HG02852 (cell line): ENCODE results near the gene HOXB3.
A peak's percentile ranks its signal among the peaks of the same experiment; 100 is the strongest.

Source experiments
- ATAC-seq: cut with Tn5 transposase; IDR thresholded peaks from one replicate; pipeline ENCODE4 v1.9.1; 2021; ENCODE audit warnings: mild to moderate bottlenecking, moderate library complexity; ENCODE audit not compliant: unreplicated experiment

HOXB3 gene

GRCh38 chr17:48588528-48588927, 1.5 kb downstream of the HOXB3 start:
- ATAC-seq: no peak

- ATAC-seq: no peak
Measured at GRCh38 chr17:48588074-48588415, 2.0 kb downstream of the HOXB3 start.

DNA sequence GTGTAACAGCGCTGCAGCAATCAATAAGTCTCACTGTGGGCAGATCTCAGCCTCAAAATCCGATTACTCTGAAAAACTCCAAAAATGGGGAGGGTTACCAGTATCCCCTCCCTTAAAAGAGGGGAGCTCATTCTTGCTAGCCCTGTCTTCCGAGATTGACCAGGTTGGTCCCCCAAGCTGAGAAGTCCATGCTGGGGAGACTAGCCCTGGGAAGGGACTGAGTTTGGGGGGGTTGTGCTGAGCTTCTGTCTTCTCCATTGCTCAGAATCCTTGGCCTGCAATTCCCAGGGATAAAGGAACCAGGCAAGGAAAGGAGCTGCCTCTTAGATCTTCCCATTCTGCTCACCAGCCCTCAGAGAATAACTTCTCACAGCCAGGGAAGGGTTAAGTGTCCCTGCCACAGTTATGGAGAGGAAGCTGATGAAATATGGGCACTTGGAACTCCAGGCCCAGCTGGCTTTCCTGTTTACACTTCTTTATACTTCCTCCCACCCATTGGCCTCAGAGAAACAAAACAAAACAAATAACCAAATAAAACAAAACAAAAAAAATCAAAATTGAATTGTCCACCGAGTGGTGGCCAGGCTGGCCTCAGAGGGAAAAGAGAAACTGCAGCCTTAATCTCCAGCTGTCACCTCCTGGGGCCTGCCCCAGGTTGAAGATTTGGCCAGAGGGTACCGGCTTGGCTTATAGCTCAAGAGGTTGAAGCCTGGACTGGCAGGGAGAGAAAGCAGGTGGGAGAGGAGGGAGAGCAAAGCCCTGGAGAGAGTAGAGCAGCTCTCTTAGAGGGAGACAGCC, 2.6 kb downstream of the HOXB3 start:
- no peak for ATAC-seq

DNA sequence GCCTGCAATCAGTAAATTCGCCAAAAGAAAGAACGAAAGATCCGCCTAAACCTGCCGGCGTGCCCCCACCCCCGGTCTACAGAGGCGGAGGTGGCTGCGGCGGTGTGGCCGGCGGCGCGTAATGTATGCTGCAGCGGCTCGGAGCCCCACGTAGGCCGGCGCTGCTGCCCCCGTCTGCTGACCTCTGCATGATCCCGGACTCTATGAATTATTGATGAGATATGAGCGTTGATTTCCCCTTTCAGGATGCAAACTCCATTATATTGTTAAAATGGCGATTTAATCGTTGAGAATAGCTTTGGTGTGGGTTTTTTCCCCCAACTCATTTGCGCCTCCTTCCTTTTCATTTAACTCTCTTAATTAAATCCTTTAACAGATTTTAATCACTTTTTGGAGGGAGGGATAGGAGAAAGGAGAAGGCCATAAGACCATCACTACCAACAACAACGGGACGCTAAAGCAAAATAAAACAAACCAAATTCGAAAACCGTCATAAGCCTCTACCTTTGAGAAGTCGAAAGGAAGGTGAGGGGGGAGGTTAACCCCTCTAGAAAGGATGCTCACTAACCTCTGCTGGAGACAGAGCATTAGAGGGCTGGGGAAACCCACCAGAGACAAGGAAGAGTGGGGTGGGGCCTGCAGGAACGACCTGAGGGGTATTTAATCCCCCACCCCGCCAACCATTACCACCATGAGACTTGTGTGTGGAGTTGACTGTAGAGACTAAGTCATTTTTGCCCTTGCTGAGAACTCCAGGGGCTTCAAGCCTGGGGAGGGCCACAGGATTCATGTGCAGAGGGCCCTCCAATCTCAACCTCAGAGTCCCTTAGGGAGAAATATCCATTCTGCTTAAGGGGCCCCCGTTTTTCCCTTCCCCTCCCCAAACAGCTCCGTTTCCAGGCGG, 3.4 kb downstream of the HOXB3 start:
- no peak for ATAC-seq

DNA sequence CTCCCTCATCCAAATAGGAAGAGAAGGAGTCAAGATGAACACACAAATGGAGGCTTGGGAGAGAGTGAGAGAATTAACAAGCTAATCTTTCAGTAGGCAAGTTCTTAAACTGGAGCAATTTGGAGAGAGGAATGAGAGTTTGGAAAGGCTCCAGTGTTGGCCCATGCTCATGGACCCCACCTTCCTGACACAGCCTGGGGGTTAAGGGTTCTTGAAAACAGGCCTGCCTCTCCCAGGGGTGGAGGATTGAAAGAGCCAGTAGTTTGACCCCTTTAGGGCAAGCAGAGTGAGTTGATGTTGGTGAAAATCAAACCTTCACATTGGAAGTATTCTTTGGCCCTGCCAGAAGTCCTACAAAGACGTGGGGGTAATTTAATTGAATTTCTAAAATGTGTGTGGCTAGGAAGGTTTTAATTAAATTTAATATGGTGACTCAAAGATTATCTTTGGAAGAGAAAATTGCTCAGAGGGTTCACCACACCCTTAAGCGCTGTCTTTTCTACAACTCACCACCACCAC, 5.8 kb downstream of the HOXB3 start:
- no peak for ATAC-seq

DNA sequence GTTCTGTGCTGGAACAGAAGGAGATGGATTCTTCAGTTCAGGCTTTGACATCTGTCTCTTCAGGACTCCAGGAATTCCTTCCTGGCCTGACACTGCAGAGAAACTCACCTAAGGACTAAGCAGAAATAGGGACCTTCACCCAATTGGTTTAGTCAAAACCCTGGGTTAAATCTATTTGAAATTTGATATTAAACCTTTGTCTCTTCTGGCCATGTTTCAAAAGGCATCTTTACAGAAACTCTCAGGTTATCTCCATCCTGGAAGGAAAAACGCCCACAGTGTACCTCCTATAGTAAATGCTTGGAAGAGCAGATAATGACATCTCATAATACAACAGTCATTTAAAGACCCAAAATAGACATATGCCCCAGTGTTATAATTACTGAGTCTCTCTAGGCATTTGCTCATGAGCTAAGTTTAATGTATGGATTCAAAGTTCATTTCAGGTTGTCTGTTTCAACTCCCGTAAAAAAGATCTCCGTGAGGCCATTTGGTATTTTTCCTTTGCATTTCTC, 6.3 kb downstream of the HOXB3 start:
- no peak for ATAC-seq

DNA sequence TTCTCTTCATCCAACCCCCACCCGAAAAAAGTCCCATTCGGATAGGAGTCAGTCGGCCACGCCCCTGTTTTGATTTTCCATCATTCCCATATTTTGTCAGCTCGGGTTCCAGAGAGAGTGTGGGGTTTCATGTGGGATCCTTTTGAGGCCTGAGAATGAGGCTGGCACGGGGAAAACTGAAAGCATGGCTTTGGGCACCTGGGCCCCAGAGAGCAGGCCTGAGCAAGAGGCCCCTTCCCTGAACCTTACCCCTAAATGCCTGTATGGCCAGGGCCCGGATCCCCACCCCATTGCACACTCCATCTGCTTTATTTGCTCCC, 7.3 kb downstream of the HOXB3 start:
- ATAC-seq: no peak

- ATAC-seq: no peak
Measured at GRCh38 chr17:48579760-48580554, 10.1 kb downstream of the HOXB3 start.

- no peak for ATAC-seq
Measured at GRCh38 chr17:48579471-48579759, 10.6 kb downstream of the HOXB3 start.

DNA sequence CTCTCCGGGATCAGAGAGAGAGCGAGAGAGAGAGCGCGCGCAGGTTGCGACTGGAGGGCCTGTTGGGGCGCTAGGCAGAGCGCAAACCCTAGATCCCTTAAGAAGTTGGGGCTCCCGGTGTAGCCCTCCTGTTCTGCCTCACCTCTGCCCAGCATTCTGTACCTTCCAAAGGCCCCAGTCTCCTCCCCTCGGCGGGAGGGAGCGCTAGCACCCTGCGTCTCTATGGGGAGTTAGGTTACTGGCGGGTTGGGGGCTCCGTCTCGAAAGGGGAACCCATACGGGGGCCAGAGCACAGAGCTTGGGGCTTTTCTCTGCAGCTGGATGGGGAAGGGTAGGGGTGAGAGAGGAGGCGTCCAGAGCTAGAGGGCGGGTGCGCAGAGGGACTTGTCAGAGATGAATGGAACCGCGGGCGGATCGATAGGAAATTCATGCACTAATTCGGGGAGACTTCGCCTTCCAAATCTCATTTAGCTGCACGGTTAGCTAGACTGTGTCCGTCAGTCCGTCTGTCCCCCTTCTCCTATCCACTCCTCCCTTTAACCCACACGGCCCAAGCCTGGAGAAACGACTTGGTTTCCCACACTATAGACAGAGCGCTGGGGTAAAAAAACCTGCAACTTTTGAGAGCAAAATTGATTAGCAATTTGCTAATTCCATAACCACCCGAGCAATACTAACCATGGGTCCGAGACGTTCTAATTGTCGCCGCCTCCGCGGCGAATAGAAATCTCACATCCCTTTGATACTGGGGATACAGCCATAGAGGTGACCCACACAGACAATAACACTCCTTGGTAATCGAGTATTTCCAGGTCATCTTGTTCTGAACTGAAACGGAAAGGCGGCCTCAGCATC, 11.2 kb downstream of the HOXB3 start:
- peak; percentile 35 for ATAC-seq

DNA sequence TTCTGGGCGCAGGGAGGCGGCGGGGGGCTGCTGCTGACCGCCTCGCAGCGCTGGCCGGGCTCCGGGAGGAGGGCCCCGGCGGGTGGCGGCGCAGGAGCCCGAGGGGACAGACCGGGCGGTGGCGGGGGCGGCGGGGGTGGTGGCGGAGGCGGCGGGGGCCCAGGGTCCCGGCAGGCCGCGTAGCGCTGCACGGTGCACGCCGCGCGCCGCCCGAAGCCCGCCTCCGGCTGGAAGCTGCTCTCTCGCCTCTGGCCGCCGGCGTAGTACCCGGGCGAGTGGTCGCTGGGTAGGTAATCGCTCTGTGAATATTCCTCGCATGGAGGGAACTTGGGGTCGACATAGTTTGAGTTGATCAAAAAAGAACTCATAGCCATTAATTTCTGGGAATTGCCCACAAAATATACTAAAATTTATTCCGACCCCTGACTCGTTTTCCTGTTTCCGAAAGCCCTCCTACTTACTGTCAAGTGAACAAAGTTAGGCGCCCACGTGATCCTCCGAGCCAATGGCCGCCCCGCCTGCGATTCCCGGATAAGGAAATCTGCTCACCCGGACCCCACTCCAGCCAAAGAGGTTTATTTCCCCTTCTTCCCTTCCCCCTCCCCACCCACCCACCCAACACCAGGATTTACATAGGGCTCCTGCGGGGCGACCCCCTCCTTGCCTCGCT, 12.0 kb downstream of the HOXB3 start, which contains the start of gene HOXB4:
HOXB4 (minus strand) TSS at position 405 of the 670 bp plus-strand sequence; CDS start at position 374, 31 bp downstream.
- ATAC-seq: peak; percentile 52

GRCh38 chr17:48577330-48577945, 12.6 kb downstream of the HOXB3 start:
- no peak for ATAC-seq

DNA sequence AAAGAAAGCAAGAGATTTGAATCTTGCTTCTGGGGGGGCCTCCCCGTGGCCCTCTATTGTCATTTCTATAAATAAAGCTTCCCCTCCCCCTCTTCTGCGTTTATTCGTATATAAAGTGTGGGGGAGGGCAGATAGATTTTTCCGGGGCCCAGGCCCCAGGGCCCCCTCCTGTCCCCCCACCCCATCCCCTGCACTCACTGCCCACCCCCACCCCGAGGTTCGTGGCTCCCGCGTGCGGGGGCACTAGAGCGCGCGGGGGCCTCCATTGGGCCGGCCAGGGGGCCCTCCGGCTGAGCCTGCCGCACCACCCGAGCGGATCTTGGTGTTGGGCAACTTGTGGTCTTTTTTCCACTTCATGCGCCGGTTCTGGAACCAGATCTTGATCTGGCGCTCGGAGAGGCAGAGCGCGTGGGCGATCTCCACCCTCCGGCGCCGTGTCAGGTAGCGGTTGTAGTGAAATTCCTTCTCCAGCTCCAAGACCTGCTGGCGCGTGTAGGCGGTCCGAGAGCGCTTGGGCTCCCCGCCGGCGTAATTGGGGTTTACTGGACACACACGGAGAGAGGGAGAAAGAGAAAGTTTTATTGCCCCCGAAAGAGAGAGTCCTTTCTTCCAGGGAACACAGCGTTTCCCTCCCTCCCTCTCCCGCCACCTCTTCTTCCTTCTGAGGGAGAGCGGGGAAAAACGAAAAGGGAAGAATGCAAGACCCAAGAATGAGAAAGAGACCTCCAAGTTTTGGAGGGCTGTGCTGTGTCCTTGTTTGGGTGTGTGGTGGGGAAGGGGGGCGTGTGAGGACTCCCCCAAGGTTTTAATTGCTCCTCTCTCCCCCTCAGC, 13.3 kb downstream of the HOXB3 start:
- ATAC-seq: no peak

DNA sequence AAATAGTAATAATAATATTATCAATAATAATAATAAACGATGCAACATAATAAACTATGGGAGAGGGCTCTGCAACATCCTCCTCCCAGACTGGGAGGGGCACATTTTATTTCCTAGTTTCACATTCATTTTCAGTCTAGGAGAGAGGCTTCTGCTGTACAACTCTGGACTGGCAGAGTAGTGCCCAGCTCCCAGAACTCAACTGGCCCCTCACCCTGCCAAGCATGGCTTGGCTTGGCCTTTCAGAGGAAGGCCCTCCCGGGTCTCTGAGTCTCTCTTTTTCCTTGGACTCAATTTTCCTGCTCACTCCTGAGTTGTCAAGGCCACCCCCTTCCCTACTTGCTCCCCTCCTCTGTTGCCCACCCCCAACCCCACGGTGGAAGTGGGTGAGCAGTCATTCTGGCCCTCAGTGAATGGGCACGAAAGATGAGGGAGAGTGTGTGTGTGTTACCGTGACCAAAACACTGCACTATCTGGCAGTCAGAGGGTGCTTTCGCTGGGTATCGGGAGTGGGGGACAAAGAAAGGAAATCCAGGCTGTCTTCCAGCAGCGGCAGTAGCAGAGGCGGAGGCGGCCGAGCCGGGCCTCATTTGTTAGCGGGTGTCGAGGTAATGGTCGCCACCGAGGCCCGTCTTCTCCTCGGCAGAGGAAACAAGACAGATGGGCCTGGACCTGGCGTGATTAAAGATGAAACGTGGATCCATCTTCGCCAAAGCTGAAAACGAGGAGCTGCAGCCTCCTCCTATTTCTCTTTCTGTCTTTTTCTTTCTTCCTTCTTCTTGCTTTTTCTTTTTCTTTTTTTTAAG, 14.2 kb downstream of the HOXB3 start:
- ATAC-seq: no peak

- ATAC-seq: no peak
Measured at GRCh38 chr17:48575066-48575582, 14.9 kb downstream of the HOXB3 start.

DNA sequence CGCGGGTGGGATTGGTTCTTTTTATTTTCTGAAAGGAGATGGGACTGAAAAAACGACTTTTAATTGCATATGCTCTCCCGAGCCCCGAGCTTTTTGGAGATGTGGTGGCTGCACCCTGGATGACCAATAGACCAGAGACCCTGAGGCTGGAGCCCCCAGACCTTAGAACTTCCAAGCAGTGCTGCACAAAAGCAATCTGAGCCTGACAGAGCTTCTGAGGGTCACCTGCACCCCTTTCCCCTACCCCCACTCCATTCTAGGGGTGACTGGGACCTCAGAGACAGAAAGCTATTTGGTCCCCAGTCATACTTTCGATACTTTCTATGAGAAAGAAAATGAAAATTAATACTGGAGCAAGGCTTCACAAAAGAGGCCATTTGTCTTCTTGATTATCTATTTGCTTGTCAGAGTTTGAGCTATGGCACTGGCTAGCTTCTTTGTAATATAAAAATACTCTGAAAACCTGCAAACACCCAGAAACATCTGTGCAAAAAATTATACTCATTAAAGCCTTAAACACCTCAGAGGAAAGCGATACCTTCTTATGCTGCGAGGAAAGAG, 15.5 kb downstream of the HOXB3 start:
- no peak for ATAC-seq

DNA sequence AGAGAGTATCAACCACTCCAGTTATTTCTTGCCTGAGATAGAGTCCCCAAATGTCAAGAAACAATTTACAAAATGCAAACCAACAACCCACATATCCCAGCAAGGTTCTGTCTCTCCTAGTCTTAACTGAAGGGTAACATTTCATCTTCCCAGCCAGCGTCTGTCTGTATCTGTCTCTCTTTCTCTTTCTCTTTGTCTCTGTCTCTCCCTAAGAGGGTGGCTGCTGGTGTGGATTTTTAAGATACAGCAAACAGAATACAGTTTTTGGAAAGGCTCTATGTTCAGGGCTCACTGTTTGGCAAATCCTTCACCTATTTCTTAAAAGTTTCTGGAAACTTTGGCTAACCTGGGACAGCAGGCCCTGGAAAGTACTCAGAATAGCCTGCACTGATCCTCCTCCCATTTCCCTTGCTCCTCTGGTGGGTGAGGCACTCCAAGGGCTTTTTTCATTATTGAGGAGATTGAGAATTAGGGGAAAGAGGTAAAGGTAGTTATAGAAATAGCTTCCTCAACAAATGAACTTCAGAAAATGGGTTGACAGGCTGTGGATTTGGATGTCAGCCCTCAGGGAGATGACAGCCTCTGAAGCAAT, 18.1 kb downstream of the HOXB3 start:
- no peak for ATAC-seq
